CD4-positive, alpha-beta T cell treated with Interleukin-10 for 1 hour (primary cell): ENCODE results near the gene EPN2.
"Not testable (repeated sequence)": the region's sequence is repeated elsewhere in the genome, so short reads cannot be mapped to it uniquely, and the experiment has no call there.

Experiments used
- DNase-seq: peaks from one replicate; pipeline ENCODE4 v3.0.0-alpha.2; 2020

Gene EPN2

GRCh38 chr17:19269641-19270040, 32.5 kb downstream of the EPN2 start:
- no peak for DNase-seq

- no peak for DNase-seq
These were observed 33.2 kb downstream of the EPN2 start for GRCh38 chr17:19270347-19270703.

GRCh38 chr17:19270704-19271611, 33.8 kb downstream of the EPN2 start:
- no peak for DNase-seq

- DNase-seq = no peak
These were observed 34.7 kb downstream of the EPN2 start for GRCh38 chr17:19271780-19272357.

GRCh38 chr17:19273731-19274130, 36.6 kb downstream of the EPN2 start:
- DNase-seq = no peak

- no peak for DNase-seq
These were observed 37.7 kb downstream of the EPN2 start for GRCh38 chr17:19274893-19275292.

- DNase-seq = no peak
These were observed 38.4 kb downstream of the EPN2 start for GRCh38 chr17:19275457-19276127.

- DNase-seq = not testable (repeated sequence)
These were observed 41.1 kb downstream of the EPN2 start for GRCh38 chr17:19278284-19278683.

- DNase-seq = no peak
These were observed 41.6 kb downstream of the EPN2 start for GRCh38 chr17:19278729-19279128.

GRCh38 chr17:19281161-19281560, 44.0 kb downstream of the EPN2 start:
- no peak for DNase-seq

- DNase-seq = peak; percentile 14
These were observed 47.1 kb downstream of the EPN2 start for GRCh38 chr17:19284005-19284959.

GRCh38 chr17:19285213-19285900, 48.2 kb downstream of the EPN2 start:
- no peak for DNase-seq

GRCh38 chr17:19286751-19287341, 49.7 kb downstream of the EPN2 start:
- DNase-seq = no peak

GRCh38 chr17:19287651-19288050, 50.5 kb downstream of the EPN2 start:
- no peak for DNase-seq

- DNase-seq = no peak
These were observed 51.3 kb downstream of the EPN2 start for GRCh38 chr17:19288453-19288852.

GRCh38 chr17:19290066-19290705, 53.0 kb downstream of the EPN2 start:
- no peak for DNase-seq

- DNase-seq = no peak
These were observed 54.6 kb downstream of the EPN2 start for GRCh38 chr17:19291646-19292376.

GRCh38 chr17:19292377-19292711, 55.2 kb downstream of the EPN2 start:
- no peak for DNase-seq

GRCh38 chr17:19294443-19294842, 57.3 kb downstream of the EPN2 start:
- DNase-seq = no peak

GRCh38 chr17:19295473-19296135, 58.4 kb downstream of the EPN2 start:
- no peak for DNase-seq
